ENCODE measurements around the gene CALCB.

Gene CALCB

DNA sequence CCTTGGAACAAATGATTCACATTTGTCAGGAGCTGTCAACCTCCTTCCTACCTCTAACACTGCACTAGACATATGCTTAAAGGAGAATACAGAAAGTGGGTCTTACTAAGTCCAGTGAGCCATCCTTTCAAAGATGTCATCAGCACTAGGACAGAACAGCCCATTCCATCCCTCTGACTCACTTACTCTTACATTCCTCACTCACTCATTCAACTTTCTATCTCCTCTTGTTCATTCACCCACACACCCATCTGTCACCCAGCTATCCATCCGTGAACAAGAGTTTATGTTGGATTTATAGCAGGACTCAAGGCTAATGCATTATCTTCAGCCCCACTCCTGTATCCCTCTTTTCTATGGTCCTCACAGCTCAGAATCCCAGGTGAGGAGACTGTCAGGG is 50.5 kb downstream of the CALCB start:
- DNase-seq, result no peak

DNA sequence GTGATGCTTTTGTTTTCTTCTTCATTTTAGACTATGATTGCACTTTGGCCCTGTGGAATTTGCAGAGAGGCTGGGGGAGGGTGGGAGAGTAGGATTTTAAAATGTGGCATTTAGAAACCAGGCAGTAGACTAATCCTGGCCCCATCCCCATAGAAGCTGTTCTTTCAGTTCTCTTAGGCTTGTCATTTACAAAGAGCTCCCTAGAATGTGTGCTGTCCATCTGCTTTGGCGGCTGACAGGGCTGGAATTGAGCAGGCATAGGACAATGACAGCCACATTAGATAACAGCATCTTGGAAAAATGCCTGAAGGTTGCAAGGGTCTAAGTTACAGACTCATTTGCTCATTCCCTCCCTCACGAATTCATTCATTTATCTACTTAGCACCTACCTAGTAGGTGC is 51.1 kb downstream of the CALCB start:
- DNase-seq, result no peak

DNA sequence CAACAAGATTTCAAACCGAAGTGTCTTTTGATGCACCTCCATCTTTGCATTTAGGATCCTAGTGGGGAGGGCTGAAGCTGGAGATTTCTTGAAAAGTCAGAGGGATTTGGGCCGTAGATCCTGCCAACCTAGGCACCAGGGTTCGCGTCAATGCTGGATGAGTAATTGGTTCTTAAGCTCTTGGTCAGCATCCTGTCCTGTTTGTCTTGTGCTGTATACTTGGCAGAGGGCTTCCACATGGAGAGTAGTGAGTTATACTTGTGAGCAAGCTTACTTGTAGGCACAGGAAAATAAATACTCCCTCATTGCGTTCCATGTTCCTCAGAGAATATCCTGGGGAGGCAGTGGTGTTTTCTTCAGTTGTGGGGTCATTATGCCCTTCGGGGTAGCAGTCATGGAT is 53.9 kb downstream of the CALCB start:
- no peak for DNase-seq

Data from activated gamma-delta T cell treated with Interleukin-2 at 50 U/mL for 16 hours (primary cell).